GM18499 (cell line): ENCODE data around the gene TST.

Experiments used
- ATAC-seq: cut with Tn5 transposase; IDR thresholded peaks from one replicate; pipeline ENCODE4 v1.9.1; 2021; ENCODE audit warnings: moderate number of reproducible peaks; ENCODE audit not compliant: insufficient read depth, unreplicated experiment

The TST gene

GRCh38 chr22:37019309-37020191, at the start of gene TST, which contains the start of gene MPST:
Gene TST (minus strand): TSS chr22:37019447. CDS start chr22:37018732, 715 bp downstream.
Gene MPST (plus strand): TSS chr22:37019742. CDS start chr22:37019837, 95 bp downstream.
- ATAC-seq = no peak

DNA sequence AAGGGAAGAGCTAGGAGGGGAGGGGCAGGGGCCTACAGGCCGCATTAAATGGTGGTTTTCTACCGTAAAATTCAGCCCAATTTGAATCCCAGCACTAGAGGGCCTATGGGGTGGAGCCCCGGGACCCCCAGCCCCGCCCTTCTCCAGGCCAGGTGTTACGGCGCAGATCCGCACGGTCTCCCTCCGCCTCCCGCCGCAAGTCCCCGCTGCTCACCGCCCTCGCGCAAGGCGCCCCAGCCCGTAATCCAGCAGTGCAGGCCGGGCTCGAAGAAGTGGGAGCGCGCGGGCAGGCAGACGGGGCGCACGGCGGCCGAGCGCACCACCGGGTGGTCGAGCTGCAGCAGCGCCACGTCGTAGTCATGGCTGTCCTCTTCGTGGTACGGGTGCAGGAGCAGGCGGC, 49.6 kb upstream of the TST start:
- ATAC-seq = no peak

DNA sequence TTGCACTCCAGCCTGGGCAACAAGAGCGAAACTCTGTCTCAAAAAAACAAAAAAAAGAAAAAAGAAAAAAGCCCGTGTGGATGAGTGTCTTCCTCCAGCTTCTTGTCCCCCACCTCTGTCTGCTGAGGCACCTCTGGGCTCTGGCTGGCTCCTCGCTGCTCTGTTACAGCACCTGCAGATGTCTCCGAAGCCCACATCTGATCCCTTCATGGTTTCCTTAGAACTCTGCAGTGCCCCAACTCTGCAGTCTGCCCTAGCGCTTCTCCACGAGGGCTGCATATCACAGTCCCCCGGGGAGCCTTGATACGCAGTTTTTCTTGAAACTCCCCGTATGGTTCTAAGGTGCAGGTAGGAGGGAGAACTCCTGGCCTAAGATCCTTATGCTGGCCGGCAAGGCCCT, 48.2 kb upstream of the TST start:
- no peak for ATAC-seq

DNA sequence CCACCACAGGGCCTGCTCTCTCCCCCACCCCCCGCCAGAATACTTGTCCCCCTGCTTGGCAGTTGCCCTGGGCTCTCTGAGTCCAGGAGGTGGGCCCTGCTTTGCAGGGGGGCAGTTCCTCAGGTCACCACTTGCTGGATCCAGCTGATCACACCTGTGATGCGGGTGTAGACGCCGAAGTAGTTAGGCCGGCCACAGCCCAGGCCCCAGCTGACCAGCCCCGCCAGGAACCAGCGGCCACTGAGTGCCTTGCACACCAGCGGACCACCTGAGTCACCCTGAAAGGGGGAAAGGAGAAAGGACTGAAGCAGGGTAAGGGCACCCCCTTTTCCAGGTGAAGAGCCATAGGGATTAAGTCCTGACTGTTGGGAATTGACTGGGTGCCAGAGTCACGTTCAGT, 46.7 kb upstream of the TST start:
- ATAC-seq = no peak

DNA sequence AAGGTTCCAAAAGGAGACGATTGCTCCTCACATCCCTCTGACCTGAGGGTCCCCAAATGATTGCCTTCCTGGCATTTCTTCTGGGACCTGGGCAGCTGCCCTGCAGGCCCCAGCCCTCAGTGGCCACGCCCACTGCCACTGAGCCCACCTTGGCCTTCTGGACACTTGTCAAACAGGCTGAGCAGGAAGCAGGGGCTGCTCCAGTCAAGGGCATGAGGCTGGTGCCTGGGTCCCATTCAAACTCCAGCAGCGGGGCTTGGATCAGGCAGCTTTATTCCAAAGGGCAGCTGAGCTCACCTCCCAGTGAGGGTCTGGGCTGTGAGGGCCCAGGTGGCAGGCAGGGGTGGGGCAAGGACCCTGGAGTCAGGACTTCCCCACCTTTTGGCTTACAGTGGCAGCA, 45.9 kb upstream of the TST start:
- ATAC-seq = no peak

DNA sequence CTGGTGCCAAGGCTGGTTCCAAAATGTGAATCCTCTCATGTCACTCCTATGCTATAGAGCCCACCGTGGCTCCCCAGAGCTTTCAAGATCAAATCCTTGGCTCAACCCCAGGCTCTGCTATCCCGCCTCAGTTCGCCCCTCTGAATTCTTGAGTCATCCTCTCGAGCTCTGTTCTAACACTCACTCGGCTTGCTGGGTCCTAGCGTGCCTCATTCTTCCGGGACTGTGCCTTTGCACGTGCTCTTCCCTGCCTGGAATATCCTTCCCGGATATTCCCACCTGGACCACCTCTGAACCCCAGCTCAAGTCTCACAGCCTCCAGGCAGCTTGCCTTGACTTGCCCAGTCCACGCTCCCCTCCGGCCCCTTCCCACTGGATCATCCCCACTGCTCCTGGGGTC, 45.3 kb upstream of the TST start:
- ATAC-seq = no peak

DNA sequence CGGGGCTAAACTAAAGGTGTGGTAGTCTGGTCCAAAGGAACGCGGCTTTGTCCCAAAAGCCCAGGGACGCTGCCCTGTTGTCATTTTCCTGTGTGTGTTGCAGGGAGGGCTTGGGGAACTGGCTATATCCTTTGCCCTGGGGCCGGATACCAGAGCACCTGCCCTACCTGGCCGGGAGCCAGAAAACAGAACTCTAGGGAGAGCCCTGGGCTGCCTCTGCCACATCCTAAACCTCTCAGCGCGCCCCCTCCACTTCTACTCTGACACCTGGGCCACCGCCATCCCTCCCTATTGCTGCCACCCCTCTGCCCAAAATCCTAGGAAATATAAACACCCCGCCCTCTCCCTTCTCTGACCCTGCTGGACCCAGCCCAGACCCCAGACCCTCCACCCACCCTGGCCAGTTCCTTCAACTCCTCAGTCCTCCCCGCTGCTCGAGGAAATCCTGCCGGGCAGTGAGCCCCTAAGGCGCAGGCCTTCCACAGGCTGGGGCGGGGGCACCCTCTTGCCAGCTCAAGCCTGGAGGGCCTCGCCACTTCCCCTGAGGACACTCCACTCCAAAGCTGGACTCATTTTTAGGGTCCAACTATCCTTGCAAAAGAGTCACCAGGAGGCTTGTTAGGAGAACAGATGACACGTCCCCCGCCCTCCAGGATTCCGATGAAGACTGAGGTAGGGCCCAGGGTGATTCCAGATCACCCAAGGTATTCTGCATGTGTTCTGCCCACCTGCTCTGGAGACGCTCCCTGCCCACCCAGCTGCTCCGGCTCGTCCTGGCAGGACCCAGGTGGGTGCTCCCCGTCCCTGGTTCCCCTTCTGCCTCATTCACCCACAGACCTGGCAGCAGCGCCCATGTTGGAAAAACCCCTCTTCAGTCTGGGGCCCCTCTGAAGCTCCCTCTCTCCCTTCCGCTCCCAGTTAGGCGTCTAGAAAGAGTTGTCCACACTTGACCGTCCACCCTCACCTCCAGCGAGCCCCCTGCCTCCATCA, 44.5 kb upstream of the TST start:
- no peak for ATAC-seq

DNA sequence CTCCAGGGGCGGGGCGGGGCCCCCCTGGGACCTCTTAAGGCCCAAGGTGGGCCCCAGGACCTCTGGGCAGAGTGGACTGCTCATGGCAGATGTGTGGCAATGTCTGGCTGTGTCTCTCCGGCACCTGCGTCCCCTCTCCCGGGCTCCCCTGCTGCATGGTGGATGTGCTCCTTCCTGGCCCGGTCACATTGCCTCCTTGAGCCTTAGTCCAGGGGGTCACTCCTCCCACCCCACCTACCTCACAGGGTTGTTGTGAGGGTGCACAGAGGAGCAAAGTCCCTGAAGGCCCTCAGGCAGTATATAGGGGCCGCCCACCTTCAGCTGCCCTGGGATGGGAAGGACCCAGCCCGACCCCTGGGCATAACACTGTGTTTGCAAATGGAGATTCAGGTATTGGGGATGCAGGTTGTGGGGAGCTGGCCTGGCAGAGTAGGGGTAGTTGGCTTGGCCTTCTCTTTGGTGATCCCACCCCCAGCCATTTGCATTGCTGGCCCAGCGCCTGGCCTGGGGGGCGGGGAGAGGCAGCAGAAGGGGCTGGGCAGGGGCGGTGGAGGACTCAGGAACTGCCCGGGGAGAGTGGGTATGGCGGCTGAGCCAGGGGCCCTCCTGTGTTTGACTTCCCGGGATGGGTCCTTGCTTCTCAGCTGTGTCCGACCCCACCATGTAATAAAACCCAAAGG, 43.6 kb upstream of the TST start:
- no peak for ATAC-seq

DNA sequence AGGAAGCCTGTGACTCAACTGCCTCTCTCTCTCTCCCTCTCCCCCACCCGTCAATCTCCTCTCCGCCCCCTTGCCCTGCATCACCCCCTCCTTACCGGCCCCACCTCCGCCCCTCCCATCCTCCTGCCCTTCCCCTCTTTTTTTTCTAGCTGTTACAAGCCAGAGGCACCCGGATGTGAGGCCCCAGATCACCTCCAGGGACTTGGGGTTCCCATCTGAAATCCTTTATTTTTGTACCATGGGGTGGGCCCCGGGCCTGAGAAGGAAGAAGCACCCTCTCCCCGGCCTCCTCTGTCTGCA, 43.1 kb upstream of the TST start:
- no peak for ATAC-seq

GRCh38 chr22:37061611-37062375, 42.5 kb upstream of the TST start:
- ATAC-seq = no peak

- no peak for ATAC-seq
These were observed 41.8 kb upstream of the TST start for GRCh38 chr22:37060801-37061610.

GRCh38 chr22:37059876-37060449, 40.7 kb upstream of the TST start:
- ATAC-seq = no peak

GRCh38 chr22:37058917-37059701, 39.9 kb upstream of the TST start:
- no peak for ATAC-seq

- ATAC-seq = no peak
These were observed 38.7 kb upstream of the TST start for GRCh38 chr22:37057796-37058510.

- ATAC-seq = no peak
These were observed 38.0 kb upstream of the TST start for GRCh38 chr22:37057226-37057625.

- no peak for ATAC-seq
These were observed 37.0 kb upstream of the TST start for GRCh38 chr22:37056246-37056645.

GRCh38 chr22:37054600-37055365, 35.5 kb upstream of the TST start:
- no peak for ATAC-seq
